Nephron progenitor cell (in vitro differentiated cells): ENCODE measurements around the gene GBX2.

Experiments
- DNase-seq: peaks from one replicate; pipeline ENCODE4 v3.0.0; 2021
- H3K27ac Mint-ChIP-seq: 2 replicates; pipeline ENCODE4 v1.8.0; 2021; ENCODE audit warnings: mild to moderate bottlenecking, moderate library complexity, mixed read lengths
- H3K27me3 Mint-ChIP-seq: 2 replicates; pipeline ENCODE4 v1.8.0; 2021; ENCODE audit warnings: mild to moderate bottlenecking, low read depth, mixed read lengths; ENCODE audit not compliant: poor library complexity
- H3K36me3 Mint-ChIP-seq: 2 replicates; pipeline ENCODE4 v1.8.0; 2021; ENCODE audit warnings: low read depth, mixed read lengths
- H3K4me1 Mint-ChIP-seq: 2 replicates; pipeline ENCODE4 v1.8.0; 2021; ENCODE audit warnings: mixed read lengths
- H3K4me3 Mint-ChIP-seq: 2 replicates; pipeline ENCODE4 v1.8.0; 2021; ENCODE audit warnings: mild to moderate bottlenecking, moderate library complexity, mixed read lengths
- H3K9me3 Mint-ChIP-seq: 2 replicates; pipeline ENCODE4 v1.8.0; 2021; ENCODE audit warnings: mild to moderate bottlenecking, moderate library complexity, mixed read lengths
- TF ChIP-seq, protein P1 (sequence below): fragments of 200-600 bp; sonication (generic); IDR thresholded peaks from 2 replicates; pipeline ENCODE4 v1.5.0; 2021; ENCODE audit warnings: antibody characterized with exemption

GBX2 gene

DNA sequence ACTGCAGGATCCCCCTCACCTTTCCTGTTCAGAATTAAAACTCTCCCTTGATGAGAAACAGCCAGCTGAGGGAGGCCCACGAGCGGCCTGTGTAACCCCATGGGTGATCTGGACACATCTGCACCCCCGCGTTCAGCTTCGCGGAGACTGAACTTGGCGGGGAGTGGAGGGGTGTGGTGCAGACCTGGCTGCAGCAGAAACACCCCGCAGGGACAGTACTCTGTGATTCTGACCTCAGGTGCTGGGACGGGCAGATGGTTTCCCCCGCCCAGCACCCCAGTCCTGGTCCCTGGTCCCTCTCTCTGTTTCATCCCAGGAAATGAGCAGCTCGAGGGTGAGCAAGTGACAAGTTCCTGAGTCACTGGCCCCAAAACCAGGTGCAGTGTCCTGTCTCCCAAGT, 41.2 kb downstream of the GBX2 start:
- Mint-ChIP-seq H3K27ac (no peak overlapping the region), H3K9me3 (no peaks in the 10 kb centered on the region), H3K36me3 (peaks cover 29% of the 10 kb centered on the region), H3K4me3 (no peak overlapping the region), H3K27me3 (peaks cover 5% of the 10 kb centered on the region), H3K4me1 (peaks cover 48% of the 10 kb centered on the region)
- TF ChIP-seq, protein P1, sequence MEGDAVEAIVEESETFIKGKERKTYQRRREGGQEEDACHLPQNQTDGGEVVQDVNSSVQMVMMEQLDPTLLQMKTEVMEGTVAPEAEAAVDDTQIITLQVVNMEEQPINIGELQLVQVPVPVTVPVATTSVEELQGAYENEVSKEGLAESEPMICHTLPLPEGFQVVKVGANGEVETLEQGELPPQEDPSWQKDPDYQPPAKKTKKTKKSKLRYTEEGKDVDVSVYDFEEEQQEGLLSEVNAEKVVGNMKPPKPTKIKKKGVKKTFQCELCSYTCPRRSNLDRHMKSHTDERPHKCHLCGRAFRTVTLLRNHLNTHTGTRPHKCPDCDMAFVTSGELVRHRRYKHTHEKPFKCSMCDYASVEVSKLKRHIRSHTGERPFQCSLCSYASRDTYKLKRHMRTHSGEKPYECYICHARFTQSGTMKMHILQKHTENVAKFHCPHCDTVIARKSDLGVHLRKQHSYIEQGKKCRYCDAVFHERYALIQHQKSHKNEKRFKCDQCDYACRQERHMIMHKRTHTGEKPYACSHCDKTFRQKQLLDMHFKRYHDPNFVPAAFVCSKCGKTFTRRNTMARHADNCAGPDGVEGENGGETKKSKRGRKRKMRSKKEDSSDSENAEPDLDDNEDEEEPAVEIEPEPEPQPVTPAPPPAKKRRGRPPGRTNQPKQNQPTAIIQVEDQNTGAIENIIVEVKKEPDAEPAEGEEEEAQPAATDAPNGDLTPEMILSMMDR = no peak
- no peak for DNase-seq

DNA sequence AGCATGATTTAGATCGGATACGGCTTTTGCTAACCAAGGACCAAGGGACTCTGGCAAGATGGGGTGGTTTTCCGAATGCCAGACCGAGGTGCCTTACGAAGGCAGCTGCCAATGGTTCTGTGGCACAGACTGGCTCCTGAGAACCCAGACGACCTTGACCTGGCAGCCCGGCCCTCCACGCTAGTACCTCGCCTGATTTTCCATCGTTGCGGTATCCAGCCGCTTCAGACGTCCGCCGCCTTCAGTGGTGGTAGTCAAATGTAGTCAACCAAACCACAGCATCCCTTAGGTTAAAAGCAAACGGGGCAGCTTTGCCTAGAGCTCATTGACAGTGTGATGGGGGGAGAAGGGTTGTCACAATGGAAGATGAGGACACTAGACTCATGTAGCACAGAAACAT, 42.6 kb downstream of the GBX2 start:
- DNase-seq = no peak
- TF ChIP-seq, protein P1 = no peak
- H3K4me3 Mint-ChIP-seq = no peak overlapping the region
- no peaks in the 10 kb centered on the region for H3K9me3 Mint-ChIP-seq
- H3K4me1 Mint-ChIP-seq = peaks cover 47% of the 10 kb centered on the region
- H3K27me3 Mint-ChIP-seq = peaks cover 4% of the 10 kb centered on the region
- H3K27ac Mint-ChIP-seq = no peak overlapping the region
- H3K36me3 Mint-ChIP-seq = peaks cover 39% of the 10 kb centered on the region

DNA sequence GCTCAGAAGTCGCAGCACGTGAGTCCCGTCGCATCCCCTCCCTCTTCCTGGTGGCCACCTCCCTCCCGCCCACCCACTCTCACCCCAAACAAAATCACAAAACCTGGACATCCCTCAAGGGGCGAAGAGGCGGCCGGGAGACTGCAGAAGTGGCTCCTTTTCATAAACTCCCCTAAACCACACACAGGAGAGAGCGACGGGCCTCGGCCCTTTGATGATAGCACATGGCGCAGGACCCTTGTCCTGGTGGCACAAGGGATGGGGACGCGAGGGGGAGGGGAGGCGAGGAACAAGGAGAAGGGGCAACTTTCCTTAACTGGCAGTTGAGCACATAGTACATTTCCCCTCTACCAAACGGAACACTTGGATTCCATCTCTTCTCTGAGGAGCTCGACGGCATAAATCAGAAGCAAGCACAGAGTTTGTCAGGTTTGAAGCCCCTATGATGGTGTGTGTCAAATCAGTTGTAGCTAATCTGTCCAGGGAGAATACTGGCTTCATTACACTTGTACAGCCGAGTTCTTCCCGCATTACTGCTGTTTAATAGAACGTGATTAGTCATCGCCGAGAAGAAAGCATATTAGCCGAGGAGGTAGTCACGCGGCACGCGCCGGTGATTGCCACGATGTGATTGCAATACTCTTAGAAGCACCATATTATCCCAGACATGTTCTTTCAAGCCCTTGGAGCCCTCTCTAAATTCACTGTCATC, 43.8 kb downstream of the GBX2 start:
- DNase-seq = no peak
- H3K4me1 Mint-ChIP-seq = peaks cover 59% of the 10 kb centered on the region
- TF ChIP-seq, protein P1 = no peak
- H3K27ac Mint-ChIP-seq = no peak overlapping the region
- peaks cover 40% of the 10 kb centered on the region for H3K36me3 Mint-ChIP-seq
- H3K4me3 Mint-ChIP-seq = no peak overlapping the region
- H3K27me3 Mint-ChIP-seq = peaks cover 4% of the 10 kb centered on the region
- no peaks in the 10 kb centered on the region for H3K9me3 Mint-ChIP-seq

DNA sequence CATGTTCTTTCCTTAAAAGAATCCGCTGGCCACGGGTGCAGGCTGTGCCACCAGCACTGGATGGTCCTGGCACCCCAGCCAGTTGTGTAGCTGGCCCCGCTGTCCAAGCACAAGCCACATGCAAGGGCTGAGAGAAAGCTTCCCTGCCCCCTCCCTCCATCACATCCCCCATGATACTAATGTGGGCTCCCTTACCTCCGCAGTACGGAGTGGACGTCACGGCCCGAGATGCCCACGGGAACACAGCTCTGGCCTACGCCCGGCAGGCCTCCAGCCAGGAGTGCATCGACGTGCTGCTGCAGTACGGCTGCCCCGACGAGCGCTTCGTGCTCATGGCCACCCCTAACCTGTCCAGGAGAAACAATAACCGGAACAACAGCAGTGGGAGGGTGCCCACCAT, 44.5 kb downstream of the GBX2 start:
- H3K27me3 Mint-ChIP-seq = peaks cover 4% of the 10 kb centered on the region
- TF ChIP-seq, protein P1 = no peak
- no peak for DNase-seq
- H3K4me3 Mint-ChIP-seq = no peak overlapping the region
- no peak overlapping the region for H3K27ac Mint-ChIP-seq
- H3K36me3 Mint-ChIP-seq = peaks cover 40% of the 10 kb centered on the region
- H3K4me1 Mint-ChIP-seq = peaks cover 62% of the 10 kb centered on the region
- no peaks in the 10 kb centered on the region for H3K9me3 Mint-ChIP-seq

DNA sequence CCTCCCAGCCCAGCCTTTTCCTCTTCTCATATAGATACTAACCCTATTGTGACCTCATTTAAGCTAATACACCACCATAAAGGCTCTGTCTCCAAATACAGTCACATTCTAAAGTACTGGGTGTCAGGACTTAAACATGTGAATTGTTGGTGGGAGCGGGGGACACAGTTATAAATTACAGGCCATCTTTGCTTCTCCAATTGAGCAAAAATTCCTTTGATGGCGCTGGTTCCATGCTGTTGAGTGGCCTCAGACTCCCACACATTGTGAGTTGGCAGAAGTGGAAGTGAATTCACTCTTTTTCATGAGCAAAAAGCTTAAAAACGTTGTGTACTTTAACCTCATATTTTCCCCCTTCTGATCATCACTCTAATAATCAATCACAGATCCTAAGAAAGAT, 46.0 kb downstream of the GBX2 start:
- H3K27ac Mint-ChIP-seq = no peak overlapping the region
- H3K9me3 Mint-ChIP-seq = no peaks in the 10 kb centered on the region
- H3K27me3 Mint-ChIP-seq = peaks cover 4% of the 10 kb centered on the region
- H3K36me3 Mint-ChIP-seq = peaks cover 40% of the 10 kb centered on the region
- no peak for DNase-seq
- TF ChIP-seq, protein P1 = no peak
- peak overlapping the region; percentile 52 for H3K4me3 Mint-ChIP-seq
- H3K4me1 Mint-ChIP-seq = peaks cover 62% of the 10 kb centered on the region

DNA sequence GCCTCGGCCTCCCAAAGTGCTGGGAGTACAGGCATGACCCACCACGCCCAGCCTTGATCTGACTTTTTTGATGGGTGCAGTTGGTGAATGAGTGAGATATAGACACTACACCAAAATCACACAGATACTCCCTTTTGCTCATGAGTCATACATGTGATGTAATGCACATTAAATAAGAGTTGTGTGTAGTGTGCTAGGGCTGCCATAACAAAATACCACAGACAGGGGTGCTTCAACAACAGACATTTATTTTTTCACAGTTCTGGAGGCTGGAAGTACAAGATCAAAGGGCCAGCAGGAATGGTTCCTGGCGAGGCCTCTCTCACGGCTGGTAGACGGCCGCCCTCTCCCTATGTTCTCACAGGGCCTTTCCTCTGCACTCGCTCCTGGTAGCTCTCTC, 46.6 kb downstream of the GBX2 start:
- H3K27ac Mint-ChIP-seq = no peak overlapping the region
- TF ChIP-seq, protein P1 = no peak
- no peak for DNase-seq
- H3K4me3 Mint-ChIP-seq = peak overlapping the region; percentile 52
- H3K36me3 Mint-ChIP-seq = peaks cover 40% of the 10 kb centered on the region
- H3K4me1 Mint-ChIP-seq = peaks cover 62% of the 10 kb centered on the region
- H3K27me3 Mint-ChIP-seq = peaks cover 4% of the 10 kb centered on the region
- no peaks in the 10 kb centered on the region for H3K9me3 Mint-ChIP-seq
